WTC11 (cell line): ENCODE measurements around the gene KDM4F. TPM values are rescaled to one million over a fixed set of nuclear protein-coding genes. Genes with fewer than 3 reads are reported as not detected.

Source experiments
- ATAC-seq: fragments of 200-7000 bp; cut with Tn5 transposase; 2 replicates; pipeline ENCODE4 v1.10.0; 2021; ENCODE audit warnings: mild to moderate bottlenecking, moderate library complexity
- CTCF ChIA-PET: fragments of 300-600 bp; sonication (Branson Sonifier 250); formaldehyde crosslinking; loops from one replicate; lab custom pipeline; 2021; ENCODE audit warnings: antibody characterized with exemption; lab: Charles Lee
- POLR2A ChIA-PET: fragments of 350-600 bp; sonication (Branson Sonifier 250); formaldehyde crosslinking; loops from one replicate; lab custom pipeline; 2021; ENCODE audit warnings: antibody characterized with exemption; lab: Charles Lee
- DNase-seq: peaks from one replicate; pipeline ENCODE4 v3.0.0; 2021; ENCODE audit warnings: low spot score
- H3K27ac Mint-ChIP-seq: 2 replicates; pipeline ENCODE4 v1.8.0; 2021; ENCODE audit warnings: mixed read lengths
- H3K27me3 Mint-ChIP-seq: 2 replicates; pipeline ENCODE4 v1.8.0; 2021; ENCODE audit warnings: low read depth, mild to moderate bottlenecking, moderate library complexity, mixed read lengths
- H3K36me3 Mint-ChIP-seq: 2 replicates; pipeline ENCODE4 v1.8.0; 2021; ENCODE audit warnings: mixed read lengths
- H3K4me1 Mint-ChIP-seq: 2 replicates; pipeline ENCODE4 v1.8.0; 2022; ENCODE audit warnings: mixed read lengths
- H3K4me3 Mint-ChIP-seq: 2 replicates; pipeline ENCODE4 v1.8.0; 2021; ENCODE audit warnings: mild to moderate bottlenecking, moderate library complexity, mixed read lengths
- H3K9me3 Mint-ChIP-seq: 2 replicates; pipeline ENCODE4 v1.8.0; 2021; ENCODE audit warnings: mixed read lengths
- AR ChIP-seq: fragments of 250-450 bp; sonication (Bioruptor Pico); IDR thresholded peaks from 2 replicates; pipeline ENCODE4 v1.9.0; 2021; ENCODE audit warnings: mild to moderate bottlenecking
- ARID4B ChIP-seq: sonication (generic); formaldehyde crosslinking; IDR thresholded peaks from 2 replicates; pipeline ENCODE4 v1.8.0; 2023; ENCODE audit warnings: missing genetic modification reagents, mild to moderate bottlenecking, borderline replicate concordance
- ESRRA ChIP-seq: sonication (generic); formaldehyde crosslinking; IDR thresholded peaks from 2 replicates; pipeline ENCODE4 v1.8.1; 2022; ENCODE audit warnings: mild to moderate bottlenecking, missing genetic modification reagents, borderline replicate concordance
- FOXK1 ChIP-seq: sonication (generic); formaldehyde crosslinking; IDR thresholded peaks from 2 replicates; pipeline ENCODE4 v1.8.0; 2022; ENCODE audit warnings: mild to moderate bottlenecking, moderate library complexity, missing genetic modification reagents
- FOXP1 ChIP-seq: sonication (generic); formaldehyde crosslinking; IDR thresholded peaks from 2 replicates; pipeline ENCODE4 v1.8.0; 2022; ENCODE audit warnings: missing genetic modification reagents, mild to moderate bottlenecking, moderate library complexity, borderline replicate concordance
- GRHL2 ChIP-seq: fragments of 250-450 bp; sonication (Bioruptor Pico); IDR thresholded peaks from 2 replicates; pipeline ENCODE4 v1.8.0; 2022; ENCODE audit warnings: mild to moderate bottlenecking, moderate library complexity; ENCODE audit not compliant: insufficient replicate concordance, severe bottlenecking
- MXD4 ChIP-seq: fragments of 250-450 bp; sonication (Bioruptor Pico); IDR thresholded peaks from 2 replicates; pipeline ENCODE4 v1.8.0; 2021; ENCODE audit warnings: mild to moderate bottlenecking, moderate library complexity, borderline replicate concordance
- NFATC4 ChIP-seq: fragments of 250-450 bp; sonication (Bioruptor Pico); IDR thresholded peaks from 2 replicates; pipeline ENCODE4 v1.9.0; 2021; ENCODE audit warnings: mild to moderate bottlenecking
- ZBTB21 ChIP-seq: sonication (generic); formaldehyde crosslinking; IDR thresholded peaks from 2 replicates; pipeline ENCODE4 v1.8.1; 2023; ENCODE audit warnings: mild to moderate bottlenecking, missing genetic modification reagents, borderline replicate concordance
- ZNF138 ChIP-seq: sonication (generic); formaldehyde crosslinking; conservative IDR thresholded peaks from 2 replicates; pipeline ENCODE4 v1.8.1; 2022; ENCODE audit warnings: mild to moderate bottlenecking, moderate library complexity, missing genetic modification reagents
- ZNF532 ChIP-seq: fragments of 250-450 bp; sonication (Bioruptor Pico); IDR thresholded peaks from 2 replicates; pipeline ENCODE4 v1.9.0; 2021; ENCODE audit warnings: mild to moderate bottlenecking, borderline replicate concordance
- total RNA-seq: library from RNA; stranded (reverse); gene quantifications from 3 replicates; pipeline ENCODE4 v1.2.3, GENCODE V29; 2021

The KDM4F gene
- total RNA-seq, 1 experiment from 2014 or later: not detected

- Mint-ChIP-seq H3K27me3 (peaks cover 9% of the 10 kb centered on the region), H3K27ac (no peak overlapping the region), H3K4me1 (peaks cover 17% of the 10 kb centered on the region), H3K9me3 (no peaks in the 10 kb centered on the region), H3K4me3 (no peak overlapping the region), H3K36me3 (no peaks in the 10 kb centered on the region)
- ATAC-seq: no peak
- ChIA-PET POLR2A (no interaction called here), CTCF (no interaction called here)
- no peak for TF ChIP-seq FOXK1
- no peak for TF ChIP-seq ZNF532 (CRISPR knock-in tag)
- no peak for TF ChIP-seq MXD4
- no peak for TF ChIP-seq ZBTB21 (CRISPR knock-in tag)
- no peak for TF ChIP-seq ZNF138 (CRISPR knock-in tag)
- TF ChIP-seq FOXP1 (CRISPR knock-in tag): no peak
- TF ChIP-seq NFATC4 (CRISPR knock-in tag): no peak
- no peak for TF ChIP-seq GRHL2
- DNase-seq: no peak
These were observed 16.1 kb downstream of the KDM4F start for GRCh38 chr11:95065336-95065735.

- DNase-seq (no peak), ATAC-seq (peak; percentile 63)
- peak within 1 kb of the TSS; percentile 86 for H3K4me3 Mint-ChIP-seq
- peaks cover 17% of the 10 kb centered on the region for H3K4me1 Mint-ChIP-seq
- H3K27me3 Mint-ChIP-seq: peaks cover 4% of the 10 kb centered on the region
- TF ChIP-seq ESRRA: no peak
- no peak for TF ChIP-seq ARID4B (CRISPR knock-in tag)
- no peak for TF ChIP-seq FOXP1 (CRISPR knock-in tag)
- no peak for TF ChIP-seq AR (CRISPR knock-in tag)
- ChIA-PET CTCF (interaction anchor here (0.7 to 5.1 kb wide), 16 partner anchors 9 to 723 kb away, joined by 3 to 89 read pairs (median 4); partner anchors contain the start of genes ENDOD1 and FAM76B), POLR2A (interaction anchor here (1.2 to 2.9 kb wide), 7 partner anchors 23 to 723 kb away, joined by 4 to 19 read pairs (median 8); partner anchors contain the start of genes CWC15, ENDOD1, FAM76B and KDM4D)
- H3K36me3 Mint-ChIP-seq: no peaks in the 10 kb centered on the region
- H3K27ac Mint-ChIP-seq: peak within 1 kb of the TSS; percentile 80
- no peaks in the 10 kb centered on the region for H3K9me3 Mint-ChIP-seq
These were observed 17.5 kb downstream of the KDM4F start, which contains the start of gene SRSF8 for GRCh38 chr11:95066716-95067038. Gene SRSF8, plus strand, starts transcription at chr11:95066919. Its CDS starts 308 bp downstream, at chr11:95067227.
